OCI-LY1 (cell line): ENCODE results near the gene SCN3A.

Source experiments
- CTCF ChIP-seq: fragments of 200-600 bp; sonication (generic), shearing (Covaris generic); IDR thresholded peaks from 2 replicates; pipeline ENCODE4 v1.5.1; 2017; ENCODE audit warnings: mild to moderate bottlenecking, antibody characterized with exemption, low read length, moderate library complexity, mixed read lengths
- EZH2 ChIP-seq: fragments of 200-600 bp; sonication (generic), shearing (Covaris generic); IDR thresholded peaks from 2 replicates; pipeline ENCODE4 v1.8.0; 2017; ENCODE audit warnings: borderline replicate concordance, mixed run types, mild to moderate bottlenecking, antibody characterized with exemption, low read length, moderate library complexity, mixed read lengths

DNA sequence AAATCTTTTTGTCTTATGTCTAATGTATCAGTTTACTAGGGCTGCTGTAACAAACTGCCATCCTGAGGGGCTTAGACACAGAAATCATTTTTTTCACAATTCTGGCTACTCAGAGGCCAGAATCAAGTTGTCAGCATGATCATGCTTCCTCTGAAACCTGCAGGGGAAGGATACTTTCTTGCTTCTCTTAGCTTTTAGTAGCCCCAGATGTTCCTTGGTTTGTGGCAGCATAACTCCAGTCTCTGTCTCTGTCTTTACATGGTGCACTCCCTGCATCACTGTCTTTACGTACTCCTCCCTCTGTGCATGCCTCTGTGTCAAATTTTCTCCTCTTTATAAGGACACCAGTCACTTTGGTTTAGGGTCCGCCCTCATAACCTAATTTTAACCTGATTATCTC is 2.0 kb upstream of the SCN3A start:
- TF ChIP-seq CTCF (no peak), EZH2 (no peak)
